DOHH2 (cell line): ENCODE data around the gene CNTNAP2.

Source experiments
- H3F3A ChIP-seq: fragments of 200-600 bp; sonication (generic), shearing (Covaris generic); 2 replicates; pipeline ENCODE4 v1.6.0; 2016; ENCODE audit warnings: antibody characterized with exemption, mild to moderate bottlenecking; ENCODE audit not compliant: control insufficient read depth, insufficient read depth
- H3K27ac ChIP-seq: fragments of 200-600 bp; sonication (generic); 2 replicates; pipeline ENCODE4 v1.5.1; 2014; ENCODE audit warnings: low read depth, mild to moderate bottlenecking, low read length, moderate library complexity
- H3K27me3 ChIP-seq: fragments of 200-600 bp; sonication (generic); 2 replicates; pipeline ENCODE4 v1.6.1; 2014; ENCODE audit warnings: mild to moderate bottlenecking, low read length, mixed read lengths; ENCODE audit not compliant: control insufficient read depth
- H3K36me3 ChIP-seq: fragments of 200-600 bp; sonication (generic); 2 replicates; pipeline ENCODE4 v1.6.1; 2014; ENCODE audit warnings: mild to moderate bottlenecking, low read length, moderate library complexity, mixed read lengths; ENCODE audit not compliant: control insufficient read depth
- H3K4me1 ChIP-seq: fragments of 200-600 bp; sonication (generic); 2 replicates; pipeline ENCODE4 v1.6.1; 2014; ENCODE audit warnings: mild to moderate bottlenecking, low read length, mixed read lengths; ENCODE audit not compliant: control insufficient read depth
- H3K4me2 ChIP-seq: fragments of 200-600 bp; sonication (generic); 2 replicates; pipeline ENCODE4 v1.6.0; 2014; ENCODE audit warnings: mild to moderate bottlenecking, low read length, moderate library complexity
- H3K4me3 ChIP-seq: fragments of 200-600 bp; sonication (generic); 2 replicates; pipeline ENCODE4 v1.5.1; 2014; ENCODE audit warnings: mild to moderate bottlenecking, low read length, mixed read lengths
- H3K79me2 ChIP-seq: fragments of 200-600 bp; sonication (generic); 2 replicates; pipeline ENCODE4 v1.6.1; 2014; ENCODE audit warnings: mild to moderate bottlenecking, low read length, mixed read lengths; ENCODE audit not compliant: control insufficient read depth
- H3K9me2 ChIP-seq: fragments of 200-600 bp; sonication (generic); replicated peaks from 2 replicates; pipeline ENCODE4 v1.6.1; 2014; ENCODE audit warnings: mild to moderate bottlenecking, low read length, mixed read lengths; ENCODE audit not compliant: control insufficient read depth
- H3K9me3 ChIP-seq: fragments of 200-600 bp; sonication (generic); 2 replicates; pipeline ENCODE4 v1.6.1; 2014; ENCODE audit warnings: antibody characterized with exemption, low read length, mixed read lengths; ENCODE audit not compliant: control insufficient read depth, insufficient read depth
- H4K20me1 ChIP-seq: fragments of 200-600 bp; sonication (generic); 2 replicates; pipeline ENCODE4 v1.6.0; 2014; ENCODE audit warnings: low read depth, mild to moderate bottlenecking, antibody characterized with exemption, low read length, moderate library complexity; ENCODE audit not compliant: control insufficient read depth, insufficient read depth
- CTCF ChIP-seq: fragments of 200-600 bp; sonication (generic); IDR thresholded peaks from one replicate; pipeline ENCODE4 v1.5.1; 2014; ENCODE audit warnings: antibody characterized with exemption, mild to moderate bottlenecking, low read depth, low read length; ENCODE audit not compliant: poor library complexity, severe bottlenecking
- EZH2phosphoT487 ChIP-seq: fragments of 200-600 bp; sonication (generic); IDR thresholded peaks from 2 replicates; pipeline ENCODE4 v1.6.1; 2017; ENCODE audit warnings: borderline replicate concordance, mild to moderate bottlenecking, antibody characterized with exemption, low read length, moderate library complexity, mixed read lengths

Gene CNTNAP2

GRCh38 chr7:148435715-148436114 lies 2319.1 kb downstream of the CNTNAP2 start:
- Histone ChIP-seq H3K79me2 (no peaks in the 10 kb centered on the region), H3K9me2 (no peaks in the 10 kb centered on the region), H3K4me1 (no peaks in the 10 kb centered on the region), H3K27ac (no peak overlapping the region), H3K4me3 (no peak overlapping the region), H4K20me1 (no peaks in the 10 kb centered on the region), H3F3A (no peaks in the 10 kb centered on the region), H3K4me2 (no peak overlapping the region), H3K9me3 (no peaks in the 10 kb centered on the region), H3K27me3 (peaks cover 4% of the 10 kb centered on the region; the same call in 1 of the 2 replicates), H3K36me3 (no peaks in the 10 kb centered on the region)
- TF ChIP-seq CTCF (no peak), EZH2phosphoT487 (no peak)

- no peaks in the 10 kb centered on the region for H3K4me1 ChIP-seq
- peaks cover 4% of the 10 kb centered on the region; the same call in 1 of the 2 replicates for H3K27me3 ChIP-seq
- TF ChIP-seq EZH2phosphoT487 (no peak), CTCF (no peak)
- H3K4me3 ChIP-seq, result no peak overlapping the region
- H3K9me3 ChIP-seq, result no peaks in the 10 kb centered on the region
- H3K9me2 ChIP-seq, result no peaks in the 10 kb centered on the region
- H3K4me2 ChIP-seq, result no peak overlapping the region
- no peaks in the 10 kb centered on the region for H4K20me1 ChIP-seq
- no peaks in the 10 kb centered on the region for H3K79me2 ChIP-seq
- no peaks in the 10 kb centered on the region for H3K36me3 ChIP-seq
- no peaks in the 10 kb centered on the region for H3F3A ChIP-seq
- no peak overlapping the region for H3K27ac ChIP-seq
Observed at GRCh38 chr7:148436135-148436534, 2319.5 kb downstream of the CNTNAP2 start.

GRCh38 chr7:148436571-148436970 lies 2320.0 kb downstream of the CNTNAP2 start:
- Histone ChIP-seq H3K4me2 (no peak overlapping the region), H3K9me2 (no peaks in the 10 kb centered on the region), H3F3A (no peaks in the 10 kb centered on the region), H3K79me2 (no peaks in the 10 kb centered on the region), H3K4me3 (no peak overlapping the region), H3K4me1 (no peaks in the 10 kb centered on the region), H3K36me3 (no peaks in the 10 kb centered on the region), H3K27me3 (peaks cover 4% of the 10 kb centered on the region; the same call in 1 of the 2 replicates), H4K20me1 (no peaks in the 10 kb centered on the region), H3K9me3 (no peaks in the 10 kb centered on the region), H3K27ac (no peak overlapping the region)
- no peak for TF ChIP-seq EZH2phosphoT487
- no peak for TF ChIP-seq CTCF

GRCh38 chr7:148437043-148437442 lies 2320.4 kb downstream of the CNTNAP2 start:
- no peak for TF ChIP-seq EZH2phosphoT487
- TF ChIP-seq CTCF, result no peak
- Histone ChIP-seq H3F3A (no peaks in the 10 kb centered on the region), H3K36me3 (no peaks in the 10 kb centered on the region), H3K4me2 (no peak overlapping the region), H3K79me2 (no peaks in the 10 kb centered on the region), H3K9me3 (no peaks in the 10 kb centered on the region), H3K4me1 (no peaks in the 10 kb centered on the region), H3K27ac (no peak overlapping the region), H3K4me3 (no peak overlapping the region), H3K27me3 (peaks cover 4% of the 10 kb centered on the region; the same call in 1 of the 2 replicates), H3K9me2 (no peaks in the 10 kb centered on the region), H4K20me1 (no peaks in the 10 kb centered on the region)
